ENCODE data around the gene MYO3A.

- no peak for TF ChIP-seq CTCF (IDR thresholded peaks at IDR 0.05)
- TF ChIP-seq SIN3A (IDR thresholded peaks at IDR 0.05; ENCODE audit: borderline replicate concordance, insufficient read depth, low read depth, low read length): no peak
- no peak for TF ChIP-seq POLR2AphosphoS5 (IDR thresholded peaks at IDR 0.05; ENCODE audit: low read depth, low read length)
- TF ChIP-seq, protein P1, sequence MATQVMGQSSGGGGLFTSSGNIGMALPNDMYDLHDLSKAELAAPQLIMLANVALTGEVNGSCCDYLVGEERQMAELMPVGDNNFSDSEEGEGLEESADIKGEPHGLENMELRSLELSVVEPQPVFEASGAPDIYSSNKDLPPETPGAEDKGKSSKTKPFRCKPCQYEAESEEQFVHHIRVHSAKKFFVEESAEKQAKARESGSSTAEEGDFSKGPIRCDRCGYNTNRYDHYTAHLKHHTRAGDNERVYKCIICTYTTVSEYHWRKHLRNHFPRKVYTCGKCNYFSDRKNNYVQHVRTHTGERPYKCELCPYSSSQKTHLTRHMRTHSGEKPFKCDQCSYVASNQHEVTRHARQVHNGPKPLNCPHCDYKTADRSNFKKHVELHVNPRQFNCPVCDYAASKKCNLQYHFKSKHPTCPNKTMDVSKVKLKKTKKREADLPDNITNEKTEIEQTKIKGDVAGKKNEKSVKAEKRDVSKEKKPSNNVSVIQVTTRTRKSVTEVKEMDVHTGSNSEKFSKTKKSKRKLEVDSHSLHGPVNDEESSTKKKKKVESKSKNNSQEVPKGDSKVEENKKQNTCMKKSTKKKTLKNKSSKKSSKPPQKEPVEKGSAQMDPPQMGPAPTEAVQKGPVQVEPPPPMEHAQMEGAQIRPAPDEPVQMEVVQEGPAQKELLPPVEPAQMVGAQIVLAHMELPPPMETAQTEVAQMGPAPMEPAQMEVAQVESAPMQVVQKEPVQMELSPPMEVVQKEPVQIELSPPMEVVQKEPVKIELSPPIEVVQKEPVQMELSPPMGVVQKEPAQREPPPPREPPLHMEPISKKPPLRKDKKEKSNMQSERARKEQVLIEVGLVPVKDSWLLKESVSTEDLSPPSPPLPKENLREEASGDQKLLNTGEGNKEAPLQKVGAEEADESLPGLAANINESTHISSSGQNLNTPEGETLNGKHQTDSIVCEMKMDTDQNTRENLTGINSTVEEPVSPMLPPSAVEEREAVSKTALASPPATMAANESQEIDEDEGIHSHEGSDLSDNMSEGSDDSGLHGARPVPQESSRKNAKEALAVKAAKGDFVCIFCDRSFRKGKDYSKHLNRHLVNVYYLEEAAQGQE (IDR thresholded peaks at IDR 0.05; ENCODE audit: insufficient read depth in 1 of 2, low read depth in 2 of 2, low read length in 1 of 2): no peak
Observed at GRCh38 chr10:26199841-26200240, 265.8 kb downstream of the MYO3A start.
